ENCODE data around the gene PCBP2.
"Not testable (repeated sequence)": the region's sequence is repeated elsewhere in the genome, so short reads cannot be mapped to it uniquely, and the experiment has no call there.

PCBP2 gene

DNA sequence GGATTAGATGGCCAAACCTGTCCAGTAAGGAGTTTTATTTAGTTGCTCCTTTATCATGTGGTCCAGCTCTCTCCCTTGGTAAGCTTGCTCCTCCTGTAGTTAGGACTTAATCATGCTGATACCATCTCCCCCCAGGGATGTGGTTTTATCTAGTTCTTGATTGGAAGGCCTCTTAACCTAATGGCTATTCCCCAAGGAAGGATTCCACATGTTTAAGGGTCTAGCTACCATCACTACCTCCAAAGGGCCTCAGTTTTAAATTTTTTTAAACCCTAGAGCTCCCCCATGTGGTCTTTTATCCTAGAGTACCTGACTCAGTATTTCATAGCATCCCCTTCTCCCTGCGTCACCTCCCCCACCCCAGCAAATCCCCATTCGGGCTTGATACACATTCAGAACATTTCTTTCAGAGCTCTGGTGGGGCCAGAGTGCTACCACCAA, 24.9 kb downstream of the PCBP2 start:
- H3K9me3 Mint-ChIP-seq: no peaks in the 10 kb centered on the region
- no peaks in the 10 kb centered on the region for H3K27me3 Mint-ChIP-seq
- H3K36me3 Mint-ChIP-seq: peaks cover 60% of the 10 kb centered on the region
- no peak for ATAC-seq
- H3K4me1 Mint-ChIP-seq: peaks cover 41% of the 10 kb centered on the region
- H3K4me3 Mint-ChIP-seq: no peak overlapping the region
- H3K27ac Mint-ChIP-seq: peak overlapping the region; percentile 30

GRCh38 chr12:53478865-53479264, 27.0 kb downstream of the PCBP2 start:
- Mint-ChIP-seq H3K4me1 (peaks cover 41% of the 10 kb centered on the region), H3K9me3 (no peaks in the 10 kb centered on the region), H3K4me3 (no peak overlapping the region), H3K36me3 (peaks cover 52% of the 10 kb centered on the region), H3K27ac (no peak overlapping the region), H3K27me3 (no peaks in the 10 kb centered on the region)
- no peak for ATAC-seq

GRCh38 chr12:53479331-53479730, 27.4 kb downstream of the PCBP2 start:
- Mint-ChIP-seq H3K27ac (no peak overlapping the region), H3K9me3 (no peaks in the 10 kb centered on the region), H3K27me3 (no peaks in the 10 kb centered on the region), H3K4me3 (no peak overlapping the region), H3K4me1 (peaks cover 37% of the 10 kb centered on the region), H3K36me3 (peaks cover 48% of the 10 kb centered on the region)
- ATAC-seq: no peak

- H3K27ac Mint-ChIP-seq: no peak overlapping the region
- H3K27me3 Mint-ChIP-seq: no peaks in the 10 kb centered on the region
- H3K4me3 Mint-ChIP-seq: no peak overlapping the region
- no peaks in the 10 kb centered on the region for H3K9me3 Mint-ChIP-seq
- H3K4me1 Mint-ChIP-seq: peaks cover 28% of the 10 kb centered on the region
- H3K36me3 Mint-ChIP-seq: peaks cover 44% of the 10 kb centered on the region
- ATAC-seq: no peak
These were observed 28.9 kb downstream of the PCBP2 start for GRCh38 chr12:53480491-53481442.

DNA sequence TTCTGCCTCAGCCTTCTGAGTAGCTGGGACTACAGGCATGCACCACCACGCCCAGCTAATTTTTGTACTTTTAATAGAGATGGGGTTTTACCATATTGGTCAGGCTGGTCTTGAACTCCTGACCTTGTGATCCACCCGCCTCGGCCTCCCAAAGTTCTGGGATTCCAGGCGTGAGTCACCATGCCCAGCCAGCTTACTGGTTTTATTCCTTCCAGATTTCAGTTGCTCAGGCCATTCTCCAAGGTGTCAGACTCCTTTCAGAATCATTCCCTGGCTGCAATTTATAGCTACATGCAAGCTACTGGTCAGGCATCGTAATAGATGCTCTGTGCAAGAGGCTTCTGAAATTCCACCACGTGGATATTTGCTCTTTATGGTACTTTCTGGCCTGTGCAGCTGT, 29.6 kb downstream of the PCBP2 start:
- H3K27ac Mint-ChIP-seq, H3K4me3 Mint-ChIP-seq, H3K9me3 Mint-ChIP-seq, ATAC-seq, H3K27me3 Mint-ChIP-seq: not testable (repeated sequence)
- peaks cover 37% of the 10 kb centered on the region for H3K36me3 Mint-ChIP-seq
- H3K4me1 Mint-ChIP-seq: peaks cover 28% of the 10 kb centered on the region

DNA sequence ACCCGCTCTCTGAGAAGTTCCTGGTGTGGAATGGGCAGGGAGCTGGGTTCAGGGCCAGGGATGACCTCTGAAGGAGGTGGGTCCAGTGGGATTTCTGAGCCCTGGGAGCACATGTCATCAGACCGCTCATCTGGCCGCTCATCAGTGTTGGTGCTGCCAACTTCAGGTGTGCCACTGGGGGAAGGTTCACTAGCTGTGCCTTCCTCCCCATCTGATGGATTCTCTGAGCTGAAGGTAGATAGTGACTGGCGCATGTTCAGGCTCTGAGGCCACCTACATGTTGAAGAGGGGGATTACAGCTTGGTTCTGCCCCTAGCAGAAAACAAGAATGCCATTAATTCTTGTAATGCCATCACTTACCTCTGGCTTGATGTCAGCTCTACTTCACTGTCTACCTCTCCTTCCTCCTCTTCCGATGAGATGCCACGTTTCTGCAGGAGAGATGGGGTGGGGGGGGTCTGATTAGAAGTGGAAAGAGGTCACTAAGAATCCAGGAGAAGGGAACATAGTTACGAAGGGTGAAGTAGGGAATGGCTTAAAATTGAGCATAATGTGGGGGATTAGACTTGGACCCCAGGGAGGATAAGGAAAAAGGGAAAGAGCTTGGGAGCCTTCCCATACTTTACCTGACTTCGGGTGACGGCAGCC, 30.2 kb downstream of the PCBP2 start:
- Mint-ChIP-seq H3K4me3 (no peak overlapping the region), H3K4me1 (peaks cover 23% of the 10 kb centered on the region), H3K27ac (no peak overlapping the region), H3K27me3 (no peaks in the 10 kb centered on the region), H3K9me3 (no peaks in the 10 kb centered on the region), H3K36me3 (peaks cover 31% of the 10 kb centered on the region)
- peak; percentile 49 for ATAC-seq

DNA sequence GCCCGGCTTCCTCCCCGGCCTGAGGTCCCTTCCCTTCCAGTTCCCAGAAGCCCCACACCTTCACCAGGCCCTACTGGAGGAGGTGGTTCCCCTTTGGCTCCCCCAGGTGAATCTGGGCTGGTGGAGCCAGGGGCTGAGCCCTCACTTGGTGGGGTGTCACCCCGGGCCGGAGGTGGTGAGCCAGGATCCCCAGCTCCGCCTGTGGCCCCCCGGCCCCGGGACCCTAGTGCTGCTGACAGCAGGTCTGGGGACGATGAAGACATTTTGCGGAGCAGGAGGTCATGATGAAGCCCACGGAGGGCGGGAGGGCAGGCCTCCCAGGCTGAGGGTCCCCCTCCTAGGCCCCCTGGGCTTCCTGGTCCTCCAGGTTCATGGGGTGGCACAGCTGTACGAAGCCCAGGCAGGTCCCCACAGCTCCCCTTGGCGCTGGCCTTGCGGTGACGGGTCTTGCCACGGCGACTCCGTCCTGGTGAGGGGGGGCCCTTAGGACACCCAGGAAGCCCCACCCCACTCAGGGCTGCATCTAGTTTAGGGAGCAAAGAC, 30.8 kb downstream of the PCBP2 start:
- Mint-ChIP-seq H3K36me3 (peaks cover 29% of the 10 kb centered on the region), H3K27ac (no peak overlapping the region)

DNA sequence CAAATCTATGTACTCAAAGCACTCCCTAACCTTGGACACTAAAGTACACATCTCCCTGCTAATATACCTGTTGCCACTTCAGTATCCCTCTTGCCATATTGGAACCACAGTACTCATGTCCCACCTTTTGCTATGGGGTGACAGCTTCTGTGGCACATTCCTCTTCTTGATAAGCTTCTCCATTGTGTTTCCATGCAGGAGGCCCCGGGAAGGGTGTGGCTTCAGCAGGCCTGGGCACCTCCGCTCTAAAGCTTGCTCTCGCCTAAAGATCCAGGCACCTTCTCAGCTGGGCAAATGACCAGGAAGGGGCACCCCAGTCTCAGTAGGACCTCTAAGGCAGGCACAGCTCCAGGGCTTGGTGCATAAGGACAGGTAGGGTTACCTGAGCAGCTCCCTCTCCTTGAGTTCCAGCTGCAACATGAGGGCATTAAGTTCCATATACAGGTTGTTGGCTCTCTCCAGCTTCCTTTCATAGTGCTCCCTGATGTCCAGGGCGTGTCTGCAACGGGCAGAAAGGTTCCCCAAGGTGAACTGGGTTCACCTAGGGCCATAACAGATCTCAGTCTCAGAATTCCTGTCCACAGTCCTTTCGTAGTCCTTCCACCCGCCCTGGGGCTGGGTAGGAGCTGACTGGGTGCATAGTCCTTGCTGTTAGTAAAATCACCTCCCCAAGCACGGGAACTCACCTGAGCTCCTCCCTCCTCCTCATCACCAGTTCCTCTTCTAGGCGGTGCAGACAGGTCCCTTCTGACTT, 31.5 kb downstream of the PCBP2 start:
- Mint-ChIP-seq H3K4me3 (no peak overlapping the region), H3K9me3 (no peaks in the 10 kb centered on the region), H3K4me1 (peaks cover 20% of the 10 kb centered on the region), H3K36me3 (peaks cover 29% of the 10 kb centered on the region), H3K27me3 (no peaks in the 10 kb centered on the region), H3K27ac (no peak overlapping the region)
- peak; percentile 66 for ATAC-seq

More for the DNA sequence above, 30.8 kb downstream of the PCBP2 start:
- Mint-ChIP-seq H3K4me3 (no peak overlapping the region), H3K27me3 (no peaks in the 10 kb centered on the region), H3K9me3 (no peaks in the 10 kb centered on the region), H3K4me1 (peaks cover 20% of the 10 kb centered on the region)
- ATAC-seq: peak; percentile 31

DNA sequence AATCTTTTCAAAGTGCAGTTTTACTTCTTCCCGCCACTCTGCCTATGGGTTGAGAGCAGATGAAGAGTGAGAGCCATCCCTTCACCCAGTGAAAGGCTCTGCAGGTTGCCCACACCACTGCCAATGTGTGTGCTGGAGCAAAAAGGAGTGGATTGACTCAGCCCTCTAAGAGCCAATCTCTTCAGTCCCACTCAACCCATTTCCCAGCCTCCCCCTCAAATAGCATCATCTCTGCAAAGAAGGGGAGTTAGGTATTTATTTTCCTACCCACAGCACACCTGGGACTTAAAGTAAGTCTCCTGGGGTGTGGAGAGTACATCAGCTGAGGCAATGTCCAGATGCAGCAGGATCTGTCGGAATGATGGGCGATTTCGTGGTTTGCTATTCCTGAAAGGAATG, 32.1 kb downstream of the PCBP2 start:
- H3K4me1 Mint-ChIP-seq: peaks cover 20% of the 10 kb centered on the region
- H3K9me3 Mint-ChIP-seq: no peaks in the 10 kb centered on the region
- H3K36me3 Mint-ChIP-seq: peaks cover 26% of the 10 kb centered on the region
- no peaks in the 10 kb centered on the region for H3K27me3 Mint-ChIP-seq
- H3K4me3 Mint-ChIP-seq: no peak overlapping the region
- no peak for ATAC-seq
- H3K27ac Mint-ChIP-seq: no peak overlapping the region

DNA sequence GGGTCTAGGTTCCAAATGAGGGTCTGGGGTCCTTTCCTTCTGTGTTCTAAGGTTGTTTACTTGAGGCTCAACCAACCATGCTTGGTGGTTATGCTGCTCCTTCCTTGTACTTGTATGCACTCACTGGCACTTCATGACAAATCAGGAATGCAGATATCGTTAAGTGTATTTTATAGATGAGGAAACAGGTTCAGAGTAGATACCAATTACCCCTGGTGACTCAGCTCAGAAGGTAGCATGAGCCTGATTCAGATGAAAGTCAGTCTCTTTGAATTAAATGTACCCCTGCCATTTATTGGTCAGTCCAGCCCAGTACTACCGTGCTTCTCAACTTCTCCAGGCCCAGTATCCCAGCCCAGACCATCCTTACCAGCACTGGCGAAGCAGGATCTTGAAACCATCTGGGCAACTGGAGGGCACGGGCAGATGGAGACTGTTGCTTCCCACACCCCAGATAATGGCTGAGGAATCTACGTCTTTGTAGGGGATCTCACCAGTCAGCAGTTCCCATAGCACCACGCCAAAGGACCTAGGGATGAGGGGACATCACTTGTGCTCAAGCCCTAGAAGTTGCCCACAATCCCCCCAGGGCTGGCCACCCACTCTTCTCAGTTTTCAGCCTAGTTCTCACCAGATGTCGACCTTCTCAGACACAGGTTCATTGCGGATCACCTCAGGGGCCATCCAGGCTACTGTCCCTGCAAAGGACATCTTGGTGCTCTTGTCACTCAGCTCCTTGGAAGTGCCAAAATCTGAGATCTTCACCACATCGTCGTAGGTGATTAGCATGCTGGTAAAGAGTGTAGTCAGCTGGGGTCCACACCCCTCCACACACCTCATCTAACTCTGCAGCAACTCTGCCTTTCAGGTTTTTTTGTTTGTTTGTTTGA, 33.0 kb downstream of the PCBP2 start:
- ATAC-seq: no peak
- Mint-ChIP-seq H3K36me3 (peaks cover 16% of the 10 kb centered on the region), H3K27me3 (no peaks in the 10 kb centered on the region), H3K27ac (no peak overlapping the region), H3K4me1 (peaks cover 20% of the 10 kb centered on the region), H3K9me3 (no peaks in the 10 kb centered on the region), H3K4me3 (no peak overlapping the region)

DNA sequence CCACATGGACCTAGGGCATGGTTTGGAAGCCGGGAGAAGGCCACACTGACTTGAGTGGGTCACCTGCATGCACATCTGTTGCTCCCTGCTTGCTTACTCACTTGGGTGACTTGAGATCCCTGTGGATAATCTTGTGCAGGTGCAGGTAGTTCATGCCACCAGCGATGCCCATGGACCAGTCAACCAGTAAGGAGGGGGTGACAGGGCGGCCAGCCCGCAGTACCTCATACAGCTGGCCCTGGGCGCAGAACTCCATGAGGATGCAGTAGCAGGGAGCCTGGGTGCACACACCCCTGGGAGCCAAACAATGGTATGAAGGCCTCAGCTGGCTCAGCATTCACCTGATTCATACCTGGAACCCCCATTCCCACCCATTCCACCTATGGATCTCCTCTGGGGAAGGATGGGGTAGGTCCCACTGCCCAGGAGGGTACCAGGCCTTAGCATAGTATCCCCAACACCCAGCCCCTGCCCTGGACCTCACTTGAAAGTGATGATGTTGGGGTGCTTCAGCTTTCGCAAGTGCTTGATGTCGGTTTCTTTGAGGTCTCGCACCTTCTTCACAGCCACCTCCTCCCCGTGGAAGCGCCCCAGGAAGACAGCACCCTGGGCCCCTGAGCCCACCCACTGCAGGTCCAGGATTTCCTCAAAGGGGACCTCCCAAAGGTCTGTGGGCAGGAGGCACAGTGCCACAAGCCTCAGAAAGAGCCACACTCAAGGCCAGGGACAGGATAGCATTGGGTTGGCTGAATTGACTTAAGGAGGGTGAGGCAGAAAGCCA, 34.2 kb downstream of the PCBP2 start:
- Mint-ChIP-seq H3K27ac (no peak overlapping the region), H3K36me3 (peaks cover 16% of the 10 kb centered on the region), H3K4me3 (no peak overlapping the region), H3K27me3 (no peaks in the 10 kb centered on the region), H3K9me3 (no peaks in the 10 kb centered on the region), H3K4me1 (peaks cover 20% of the 10 kb centered on the region)
- no peak for ATAC-seq

GRCh38 chr12:53486736-53487487, 35.0 kb downstream of the PCBP2 start:
- peaks cover 21% of the 10 kb centered on the region for H3K4me1 Mint-ChIP-seq
- H3K27me3 Mint-ChIP-seq: no peaks in the 10 kb centered on the region
- no peaks in the 10 kb centered on the region for H3K9me3 Mint-ChIP-seq
- no peak overlapping the region for H3K27ac Mint-ChIP-seq
- H3K4me3 Mint-ChIP-seq: no peak overlapping the region
- no peak for ATAC-seq
- peaks cover 12% of the 10 kb centered on the region for H3K36me3 Mint-ChIP-seq

- Mint-ChIP-seq H3K27me3 (no peaks in the 10 kb centered on the region), H3K36me3 (peaks cover 7% of the 10 kb centered on the region), H3K27ac (no peak overlapping the region), H3K4me3 (no peak overlapping the region), H3K9me3 (no peaks in the 10 kb centered on the region), H3K4me1 (peaks cover 25% of the 10 kb centered on the region)
- no peak for ATAC-seq
These were observed 37.5 kb downstream of the PCBP2 start for GRCh38 chr12:53489242-53489864.
